ENCODE measurements around the gene EMP3. TPM values are rescaled to one million over a fixed set of nuclear protein-coding genes. Genes with fewer than 3 reads are reported as not detected.
A peak's percentile ranks its signal among the peaks of the same experiment; 100 is the strongest.

EMP3 gene
- total RNA-seq, 1 donor from 2014 or later, result 37.8 TPM

DNA sequence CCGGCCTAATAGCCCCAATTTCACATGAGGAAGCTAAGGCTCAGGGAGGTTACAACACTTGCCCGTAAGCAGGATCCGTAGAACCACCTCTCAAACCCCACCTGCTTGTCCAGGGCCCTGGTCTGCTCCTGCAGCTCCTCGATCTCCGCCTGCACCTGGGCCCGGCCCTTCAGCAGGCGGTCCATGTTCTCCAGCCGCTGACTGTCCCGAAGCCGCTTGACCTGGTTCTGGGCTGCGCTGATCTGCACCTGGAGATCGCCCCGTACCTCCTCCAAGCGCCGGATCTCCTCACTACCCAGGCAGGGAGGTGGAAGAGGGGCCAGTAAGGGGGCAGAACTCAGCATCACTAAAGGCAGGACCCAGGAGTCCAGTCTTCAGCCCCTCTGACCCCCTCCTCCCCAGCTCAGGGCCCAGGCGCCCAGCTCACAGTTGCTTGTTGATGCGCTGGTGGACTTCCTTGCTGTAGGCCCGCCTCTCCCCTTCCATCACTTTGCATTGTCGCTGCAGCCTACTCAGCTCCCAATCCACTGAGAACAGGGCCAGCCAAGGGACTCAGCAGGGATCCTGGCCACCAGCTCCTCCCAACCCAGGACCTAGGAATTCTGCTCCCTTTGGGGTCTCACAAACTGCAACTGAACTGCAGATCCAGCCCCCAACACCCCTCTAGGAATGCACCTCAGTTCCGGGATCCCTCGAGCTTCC is 6.9 kb upstream of the EMP3 start:
- DNase-seq, result no peak

DNA sequence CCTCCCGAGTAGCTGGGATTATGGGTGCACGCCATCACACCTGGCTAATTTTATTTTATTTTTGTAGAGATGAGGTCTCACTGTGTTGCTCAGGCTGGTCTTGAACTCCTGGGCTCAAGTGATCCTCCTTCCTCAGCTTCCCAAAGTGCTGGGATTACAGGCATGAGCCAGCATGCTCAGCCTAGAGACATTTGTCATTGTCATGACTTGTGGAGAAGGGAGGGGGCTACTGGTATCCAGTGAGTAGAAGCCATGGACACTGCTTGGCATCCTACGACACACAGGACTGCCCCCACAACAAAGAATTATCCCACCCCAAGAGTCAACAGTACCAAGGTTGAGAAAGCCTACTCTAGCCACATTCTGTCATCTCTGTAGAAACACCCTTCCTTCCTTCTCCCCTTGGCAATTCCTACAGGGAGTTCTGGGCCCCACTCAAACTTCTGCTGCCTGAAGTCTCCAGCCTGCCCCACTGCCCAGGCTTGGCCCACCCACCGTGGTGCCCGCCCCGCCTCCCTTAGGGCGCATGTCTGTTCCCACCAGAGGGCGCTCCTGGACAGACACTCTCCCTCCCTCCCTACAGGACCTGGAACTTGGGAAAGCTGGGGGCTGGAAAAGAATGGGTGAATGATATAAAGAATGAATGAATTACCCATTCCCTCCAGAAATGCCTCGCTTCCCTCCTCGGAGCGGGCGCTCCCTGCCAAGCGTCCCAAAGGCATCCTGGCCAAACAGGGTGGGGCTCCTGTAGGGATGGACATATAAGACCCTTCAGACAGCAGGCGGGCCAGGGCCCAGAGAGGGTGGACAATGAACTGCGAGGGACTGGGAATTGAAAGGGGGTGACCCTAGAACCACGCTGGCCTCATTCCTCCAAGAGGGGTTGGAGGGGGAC is 5.5 kb upstream of the EMP3 start:
- DNase-seq, result no peak

GRCh38 chr19:48321372-48321621 is 4.1 kb upstream of the EMP3 start:
- DNase-seq, result peak; percentile 79

GRCh38 chr19:48321622-48322591 is 3.4 kb upstream of the EMP3 start:
- peak; percentile 98 for DNase-seq

DNA sequence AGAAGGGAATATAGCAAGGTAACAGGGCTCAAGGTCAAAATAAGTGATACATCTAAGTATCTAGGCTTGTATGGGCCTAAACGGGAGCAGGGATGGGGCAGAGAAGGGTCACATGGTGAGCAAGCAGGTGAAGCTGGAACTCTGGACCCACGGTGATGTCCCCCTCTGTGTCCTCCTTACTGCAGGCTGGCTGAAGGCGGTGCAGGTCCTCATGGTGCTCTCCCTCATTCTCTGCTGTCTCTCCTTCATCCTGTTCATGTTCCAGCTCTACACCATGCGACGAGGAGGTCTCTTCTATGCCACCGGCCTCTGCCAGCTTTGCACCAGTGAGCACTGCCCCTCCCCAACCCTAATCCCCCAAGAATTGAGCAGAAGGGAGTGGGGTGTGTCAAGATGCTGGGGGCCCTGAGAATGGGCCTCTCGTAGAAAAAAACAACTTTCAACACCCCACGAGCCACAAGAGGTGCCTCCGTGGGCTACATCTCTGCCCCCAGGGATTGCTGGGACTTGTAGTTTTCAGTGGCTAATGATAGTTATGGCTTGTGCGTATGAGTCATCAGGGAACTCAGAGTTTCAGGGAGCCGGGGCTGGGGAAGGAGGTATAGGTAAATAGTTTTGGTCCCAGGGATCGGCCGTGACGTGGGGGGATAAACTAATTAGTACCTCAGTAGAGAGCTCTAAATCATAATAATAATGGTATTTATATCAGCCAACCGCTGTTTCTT is 4.0 kb downstream of the EMP3 start:
- DNase-seq, result no peak

- peak; percentile 55 for DNase-seq
Observed at GRCh38 chr19:48330012-48330681, 4.8 kb downstream of the EMP3 start.

DNA sequence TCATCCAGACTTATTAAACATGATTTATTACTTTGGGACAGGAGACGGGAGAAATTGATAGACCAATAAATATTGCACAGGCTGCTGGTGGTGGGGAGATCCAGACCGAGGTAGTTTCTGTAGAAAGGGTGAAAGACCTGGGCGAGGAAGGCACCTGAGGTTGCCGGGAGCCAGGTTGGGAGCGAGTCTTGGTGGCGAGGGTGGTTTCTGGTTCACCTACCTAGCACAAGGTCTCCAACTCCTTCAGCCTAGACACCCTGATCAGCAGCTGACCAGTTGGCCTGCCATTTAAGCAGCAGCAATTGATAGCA is 7.0 kb downstream of the EMP3 start:
- no peak for DNase-seq

- peak; percentile 96 for DNase-seq
Observed at GRCh38 chr19:48332662-48333466, 7.5 kb downstream of the EMP3 start.

DNA sequence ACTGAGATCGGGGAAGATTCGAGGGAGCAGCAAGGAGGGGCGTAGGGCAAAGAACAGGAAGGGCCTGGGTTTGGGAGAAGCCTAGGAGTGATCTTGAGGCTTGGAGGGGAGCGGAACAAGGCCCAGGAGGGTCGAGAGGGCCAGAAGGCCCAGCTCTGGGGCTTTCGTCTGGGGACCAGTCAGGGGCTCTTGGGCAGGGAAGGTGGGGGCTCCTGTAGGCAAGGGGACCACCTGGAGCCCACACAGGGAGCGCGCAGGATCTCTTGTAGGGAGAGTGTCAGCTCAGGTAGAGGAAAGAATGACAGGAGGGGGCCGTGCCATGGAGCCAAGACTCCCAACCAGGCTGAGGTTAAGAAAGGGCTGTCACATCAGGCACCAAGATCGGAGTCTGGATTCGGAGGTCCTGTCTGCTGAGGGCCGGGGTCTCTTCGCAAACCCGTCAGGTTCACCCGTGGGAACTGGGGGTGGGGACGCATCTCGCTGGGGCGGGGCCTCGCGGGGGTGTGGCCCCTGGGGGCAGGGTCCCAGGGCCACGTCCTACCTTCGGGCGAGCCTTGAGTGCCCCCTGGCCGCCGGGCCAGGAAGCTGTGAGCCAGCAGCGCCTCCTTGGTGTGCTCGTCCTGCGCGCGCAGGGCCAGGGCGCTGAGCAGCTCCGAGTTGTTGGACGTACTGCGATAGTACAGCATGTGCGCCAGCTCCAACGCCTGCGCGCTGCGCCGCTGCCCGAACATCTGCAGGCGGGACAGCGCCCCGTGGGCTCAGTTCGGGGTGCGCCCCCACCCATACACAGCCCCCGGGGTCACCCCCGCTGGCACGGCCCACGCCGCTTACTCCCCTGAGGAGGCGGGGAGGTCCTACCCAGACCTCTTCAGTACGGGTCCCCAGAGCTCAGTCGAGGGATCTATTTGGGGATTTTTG is 8.4 kb downstream of the EMP3 start:
- peak; percentile 84 for DNase-seq

DNA sequence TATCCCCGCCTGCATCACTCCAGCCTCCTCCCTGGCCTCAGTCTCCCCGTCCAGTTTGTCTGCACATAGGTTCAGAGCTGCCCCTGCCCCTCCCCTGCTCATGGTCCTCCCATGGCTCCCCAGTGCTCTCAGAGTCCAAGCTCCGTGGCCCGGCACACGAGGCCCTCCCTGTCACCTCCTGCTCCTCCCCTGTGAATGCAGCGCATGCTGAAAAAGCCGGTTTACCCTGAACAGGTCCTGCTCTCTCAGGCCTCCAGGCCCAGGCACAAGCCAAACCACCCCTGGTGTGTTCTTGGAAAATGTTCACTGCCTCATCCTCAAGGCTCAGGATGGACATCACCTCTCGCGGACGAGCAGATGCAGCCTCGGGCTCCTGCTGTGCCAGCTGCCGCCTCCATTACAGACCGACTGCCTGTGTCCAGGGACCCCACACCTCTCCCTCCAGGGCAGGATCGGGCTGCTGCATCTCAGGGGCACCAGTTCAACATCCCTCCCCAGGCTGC is 13.0 kb downstream of the EMP3 start:
- no peak for DNase-seq

- no peak for DNase-seq
Observed at GRCh38 chr19:48338802-48339503, 13.6 kb downstream of the EMP3 start.

GRCh38 chr19:48340995-48341394 is 15.6 kb downstream of the EMP3 start:
- no peak for DNase-seq

DNA sequence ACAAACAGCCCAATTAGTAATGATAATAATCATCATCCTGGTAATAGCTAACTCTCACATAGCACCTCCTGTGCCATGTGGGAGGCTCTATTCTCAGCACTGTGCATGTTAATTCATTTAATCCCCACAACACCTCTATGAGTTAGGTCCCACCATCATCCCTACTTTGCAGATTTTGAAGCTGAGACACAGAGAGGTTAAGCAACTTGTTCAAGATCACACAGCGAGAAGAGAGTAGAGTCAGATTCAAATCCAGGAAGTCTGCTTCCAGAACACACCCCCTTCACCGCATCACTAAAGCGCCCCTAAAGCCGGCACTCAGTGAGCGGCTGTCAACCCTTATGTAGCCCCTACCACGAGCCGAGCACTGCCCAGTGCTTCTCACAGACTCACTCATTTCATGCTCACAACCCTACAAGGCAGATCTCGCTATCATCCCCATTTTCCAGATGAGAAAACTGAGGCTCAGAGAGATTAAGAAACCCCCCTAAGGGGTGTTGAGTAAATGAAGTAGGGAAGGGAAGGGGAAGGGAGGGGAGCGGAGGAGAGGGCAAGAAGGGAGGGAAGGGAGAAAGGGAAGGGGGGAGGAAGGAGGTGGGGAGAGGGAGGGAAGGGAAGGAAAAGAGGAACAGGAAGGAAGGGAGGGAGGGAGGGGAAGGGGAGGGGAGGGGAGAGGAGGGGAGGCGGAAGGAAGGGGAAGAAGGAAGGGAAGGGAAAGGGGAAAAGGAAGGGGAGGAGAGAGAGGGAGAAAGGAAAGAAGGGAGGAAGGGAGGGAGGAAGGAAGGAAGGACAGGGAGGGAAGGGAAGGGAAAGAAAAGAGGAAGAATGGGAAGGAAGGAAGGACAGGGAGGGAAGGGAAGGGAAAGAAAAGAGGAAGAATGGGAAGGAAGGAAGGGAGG is 16.4 kb downstream of the EMP3 start:
- no peak for DNase-seq

GRCh38 chr19:48342414-48342738 is 17.0 kb downstream of the EMP3 start:
- DNase-seq, result no peak

DNA sequence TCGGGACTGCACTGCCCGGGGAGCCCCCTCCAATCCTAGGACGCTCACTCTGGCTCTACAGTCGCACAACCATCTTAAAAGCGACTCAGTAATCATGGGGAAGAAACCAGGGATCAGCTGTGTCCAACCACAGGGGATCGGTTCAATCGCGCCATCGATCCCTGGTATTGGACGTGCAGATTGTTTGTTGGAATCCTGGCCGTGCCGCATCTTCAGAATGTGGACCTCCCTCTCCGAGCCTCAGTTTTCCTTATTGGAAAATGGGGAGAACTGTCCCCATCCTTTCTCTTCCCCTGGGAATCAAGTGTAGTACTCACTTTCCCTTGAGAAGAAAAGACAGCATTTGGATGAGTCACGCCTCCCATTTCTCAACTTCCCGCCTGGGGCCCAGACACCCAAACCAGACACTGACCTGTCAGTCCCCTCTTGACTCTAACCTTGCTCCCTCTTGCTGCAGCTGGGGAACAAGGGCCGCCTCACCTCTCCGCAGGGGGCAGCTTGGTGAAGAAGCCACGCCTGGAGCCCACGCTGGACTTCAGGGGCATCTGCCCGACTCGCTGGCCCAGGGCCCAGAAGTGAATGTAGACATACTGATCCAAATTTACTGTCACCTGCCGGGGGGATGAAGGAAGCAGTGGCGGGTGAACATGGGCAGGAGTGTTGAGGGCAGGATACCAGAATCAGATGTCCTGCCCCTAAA is 17.6 kb downstream of the EMP3 start:
- no peak for DNase-seq

DNA sequence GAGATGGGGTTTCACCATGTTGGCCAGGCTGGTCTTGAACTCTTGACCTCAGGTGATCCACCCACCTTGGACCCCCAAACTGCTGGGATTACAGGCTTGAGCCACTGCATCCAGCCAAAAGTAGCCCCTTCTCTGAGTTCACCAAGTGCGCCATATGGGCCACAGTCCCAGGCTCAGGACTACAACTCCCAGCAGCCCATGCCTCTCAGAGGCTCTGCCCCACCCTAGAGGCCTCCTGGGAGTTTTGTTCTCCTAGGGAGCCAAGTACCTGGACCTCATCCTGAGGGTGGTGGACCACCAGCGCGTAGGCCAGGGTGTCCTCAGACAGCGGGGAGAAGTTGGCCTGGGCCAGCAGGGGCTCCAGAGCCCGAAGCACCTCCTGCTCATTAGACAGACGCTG is 19.5 kb downstream of the EMP3 start:
- no peak for DNase-seq

- no peak for DNase-seq
Observed at GRCh38 chr19:48346191-48346590, 20.8 kb downstream of the EMP3 start.
